Endothelial cell of umbilical vein (primary cell): ENCODE results near the gene KLHL13. TPM values are rescaled to one million over a fixed set of nuclear protein-coding genes. Genes with fewer than 3 reads are reported as not detected.

Experiments
- BruUV-seq: library from RNA; stranded (reverse); fragments of 400-500 nt; replicated peaks from 2 replicates; lab custom pipeline; 2021; lab: Mats Ljungman, UMichigan
- CTCF ChIA-PET: fragments of 300-600, 350-600 bp; sonication (Branson Sonifier 250); formaldehyde crosslinking; loops from one replicate; lab custom pipeline; 2021; ENCODE audit warnings: antibody characterized with exemption, inconsistent platforms; lab: Charles Lee
- POLR2A ChIA-PET: fragments of 300-600, 350-600 bp; sonication (Branson Sonifier 250); formaldehyde crosslinking; loops from one replicate; lab custom pipeline; 2021; ENCODE audit warnings: antibody characterized with exemption, inconsistent platforms; lab: Charles Lee
- DNase-seq: peaks from one replicate; pipeline ENCODE4 v3.0.0-alpha.2; 2011; ENCODE audit warnings: low read depth, low spot score
- FAIRE-seq: peaks from 2 replicates; lab custom pipeline; 2011; peaks lifted over from hg19 to GRCh38; lab: Jason Lieb, UNC
- H2AFZ ChIP-seq: 2 replicates; pipeline ENCODE4 v1.6.0; 2012; ENCODE audit warnings: low read depth, low read length, control low read depth, inconsistent platforms
- H3K27ac ChIP-seq: 2 replicates; pipeline ENCODE4 v1.5.1; 2011; ENCODE audit warnings: low read depth, mild to moderate bottlenecking, control low read depth, low read length, moderate library complexity; ENCODE audit not compliant: insufficient read depth
- H3K27me3 ChIP-seq, 2 experiments: 2 replicates each; pipeline versions ENCODE4 v1.6.0 to v1.6.1; 2011; ENCODE audit warnings: low read length in 2 of 2, mixed read lengths in 1 of 2; ENCODE audit not compliant: control insufficient read depth in 2 of 2, insufficient read depth in 2 of 2
- H3K36me3 ChIP-seq, 2 experiments: 2 replicates in 1 of 2; 3 replicates in 1 of 2; pipeline ENCODE4 v1.5.1; 2011; ENCODE audit warnings: low read length in 2 of 2, mild to moderate bottlenecking in 1 of 2, moderate library complexity in 1 of 2; ENCODE audit not compliant: control insufficient read depth in 2 of 2, insufficient read depth in 2 of 2; ENCODE audit errors: extremely low read depth in 1 of 2
- H3K4me1 ChIP-seq: 3 replicates; pipeline ENCODE4 v1.5.1; 2011; ENCODE audit warnings: mild to moderate bottlenecking, low read length; ENCODE audit not compliant: control insufficient read depth, insufficient read depth; ENCODE audit errors: extremely low read depth
- H3K4me2 ChIP-seq: 2 replicates; pipeline ENCODE4 v1.6.1; 2011; ENCODE audit warnings: low read length, control low read depth, mixed read lengths; ENCODE audit not compliant: insufficient read depth
- H3K4me3 ChIP-seq, 3 experiments: fragments of 200-600 bp in 1 of 3; sonication (generic), shearing (Covaris generic) in 1 of 3; replicated peaks in 1 of 3; 2 replicates each; pipeline ENCODE4 v1.5.1; 2011 to 2016; ENCODE audit warnings: control low read depth in 3 of 3, low read length in 3 of 3, mild to moderate bottlenecking in 2 of 3, inconsistent platforms in 1 of 3, low read depth in 1 of 3, moderate library complexity in 1 of 3; ENCODE audit not compliant: insufficient read depth in 1 of 3
- H3K79me2 ChIP-seq: 2 replicates; pipeline ENCODE4 v1.6.0; 2012; ENCODE audit warnings: low read length, inconsistent platforms; ENCODE audit not compliant: control insufficient read depth, insufficient read depth
- H3K9ac ChIP-seq: replicated peaks from 2 replicates; pipeline ENCODE3; 2011; ENCODE audit warnings: low read length, control low read depth; ENCODE audit not compliant: insufficient read depth; ENCODE audit errors: extremely low read depth
- H3K9me1 ChIP-seq: replicated peaks from 3 replicates; pipeline ENCODE4 v1.6.0; 2011; ENCODE audit warnings: mild to moderate bottlenecking, low read length; ENCODE audit not compliant: control insufficient read depth, insufficient read depth; ENCODE audit errors: extremely low read depth
- H3K9me3 ChIP-seq: replicated peaks from 2 replicates; pipeline ENCODE4 v1.5.1; 2012; ENCODE audit warnings: low read length, inconsistent platforms; ENCODE audit not compliant: control insufficient read depth, insufficient read depth
- H4K20me1 ChIP-seq: replicated peaks from 2 replicates; pipeline ENCODE3; 2011; ENCODE audit warnings: mild to moderate bottlenecking, low read length; ENCODE audit not compliant: control insufficient read depth, insufficient read depth; ENCODE audit errors: extremely low read depth
- CTCF ChIP-seq, 2 donors: IDR thresholded peaks; 1 replicate in 1 of 2; 2 replicates in 1 of 2; pipeline ENCODE4 v1.5.1; 2011; ENCODE audit warnings: low read length in 2 of 2, mild to moderate bottlenecking in 2 of 2, moderate library complexity in 2 of 2, control low read depth in 1 of 2, inconsistent platforms in 1 of 2, low read depth in 1 of 2; ENCODE audit not compliant: insufficient read depth in 1 of 2; ENCODE audit errors: extremely low read depth in 1 of 2
- EZH2 ChIP-seq: IDR thresholded peaks from 2 replicates; pipeline ENCODE4 v1.6.1; 2012; ENCODE audit warnings: borderline replicate concordance, low read depth, mild to moderate bottlenecking, moderate library complexity, low read length, inconsistent platforms; ENCODE audit not compliant: severe bottlenecking
- FOS ChIP-seq: IDR thresholded peaks from 2 replicates; pipeline ENCODE4 v1.6.1; 2011; ENCODE audit warnings: mild to moderate bottlenecking, low read length, moderate library complexity, borderline replicate concordance; ENCODE audit not compliant: insufficient read depth
- GATA2 ChIP-seq: IDR thresholded peaks from 2 replicates; pipeline ENCODE4 v1.7.0; 2011; ENCODE audit warnings: low read depth, mild to moderate bottlenecking, moderate library complexity, mixed read lengths, low read length; ENCODE audit not compliant: insufficient read length, insufficient read depth
- JUN ChIP-seq: IDR thresholded peaks from 2 replicates; pipeline ENCODE4 v1.6.1; 2011; ENCODE audit warnings: borderline replicate concordance, low read depth; ENCODE audit not compliant: insufficient read length, insufficient read depth
- MYC ChIP-seq: IDR thresholded peaks from one replicate; pipeline ENCODE4 v1.6.1; 2011; ENCODE audit warnings: mild to moderate bottlenecking, low read depth, low read length
- POLR2A ChIP-seq: IDR thresholded peaks from 2 replicates; pipeline ENCODE4 v1.6.1; 2012; ENCODE audit warnings: low read depth, mild to moderate bottlenecking, control low read depth, low read length
- POLR2AphosphoS5 ChIP-seq: IDR thresholded peaks from 2 replicates; pipeline ENCODE4 v1.6.1; 2012; ENCODE audit warnings: low read depth, mild to moderate bottlenecking, control low read depth, low read length, moderate library complexity; ENCODE audit not compliant: insufficient read depth
- dilution Hi-C: fragments of 300-500 bp; cut with MboI; formaldehyde crosslinking; loops from one replicate; pipeline ENCODE4 v1.15.0; 2019; ENCODE audit warnings: low sequenced_read_pairs; ENCODE audit not compliant: extremely low pct_ligation_motif_present
- intact Hi-C: fragments of 100-400 bp; cut with micrococcal nuclease; formaldehyde crosslinking; loops from one replicate; pipeline ENCODE4 v1.10.0; 2022
- polyA plus RNA-seq, 4 experiments: library from polyadenylated mRNA; depleted of rRNA in 3 of 4; stranded (reverse) in 3 of 4; unstranded in 1 of 4; fragments of >200 nt; gene quantifications; 2 replicates each; pipeline versions ENCODE4 v1.2.1 to v1.2.3, GENCODE V29; 2011 to 2012; ENCODE audit warnings: missing spikeins in 1 of 4
- total RNA-seq: library from RNA; stranded (reverse); gene quantifications from 2 replicates; pipeline ENCODE4 v1.2.3, GENCODE V29; 2021

The KLHL13 gene
- total and polyA plus RNA-seq, 2 donors (not counting 3 experiments of a cell fraction or from before 2014, with no cell fraction given), result 15.3 to 18.2 TPM

GRCh38 chrX:118088084-118088483, 28.5 kb downstream of the KLHL13 start:
- FAIRE-seq (no peak), DNase-seq (no peak)
- no peak overlapping the region for H3K9ac ChIP-seq
- dilution Hi-C loops (no loop called here), intact Hi-C loops (no loop called here)
- no peak overlapping the region for H3K27ac ChIP-seq
- no peak overlapping the region for H3K4me2 ChIP-seq
- H3K79me2 ChIP-seq, result no peaks in the 10 kb centered on the region
- BruUV-seq, result no TSS peak
- H3K9me3 ChIP-seq, result no peaks in the 10 kb centered on the region
- no peak overlapping the region for H2AFZ ChIP-seq
- no peak overlapping the region for H3K4me3 ChIP-seq
- CTCF ChIA-PET, result no interaction called here
- TF ChIP-seq GATA2, result no peak
- TF ChIP-seq POLR2A, result no peak
- TF ChIP-seq POLR2AphosphoS5, result no peak
- H3K9me1 ChIP-seq, result no peaks in the 10 kb centered on the region
- H3K4me1 ChIP-seq, result no peaks in the 10 kb centered on the region
- no peaks in the 10 kb centered on the region for H4K20me1 ChIP-seq
- H3K27me3 ChIP-seq, result no peaks in the 10 kb centered on the region
- POLR2A ChIA-PET, result no interaction called here
- no peaks in the 10 kb centered on the region for H3K36me3 ChIP-seq

- dilution Hi-C loops, result no loop called here
These were observed 42.4 kb downstream of the KLHL13 start for GRCh38 chrX:118074196-118074595.

More at GRCh38 chrX:118074196-118074595, 42.4 kb downstream of the KLHL13 start:
- no TSS peak for BruUV-seq
- POLR2A ChIA-PET, result no interaction called here
- no peak for FAIRE-seq
- Histone ChIP-seq H3K79me2 (no peaks in the 10 kb centered on the region), H3K36me3 (no peaks in the 10 kb centered on the region), H3K4me2 (no peak overlapping the region), H3K9ac (no peak overlapping the region), H3K4me3 (no peak overlapping the region), H3K27me3 (no peaks in the 10 kb centered on the region), H3K4me1 (no peaks in the 10 kb centered on the region), H3K9me1 (no peaks in the 10 kb centered on the region), H4K20me1 (no peaks in the 10 kb centered on the region), H3K9me3 (no peaks in the 10 kb centered on the region), H3K27ac (no peak overlapping the region), H2AFZ (no peak overlapping the region)
- CTCF ChIA-PET, result no interaction called here
- TF ChIP-seq FOS, result no peak
- no peak for TF ChIP-seq JUN
- no peak for TF ChIP-seq EZH2
- no peak for TF ChIP-seq POLR2A
- no peak for TF ChIP-seq CTCF (IDR thresholded peaks at IDR 0.05; ENCODE audit: extremely low read depth in 1 of 2, insufficient read depth in 1 of 2, low read depth in 1 of 2, low read length in 2 of 2)
- no peak for TF ChIP-seq GATA2
- no peak for TF ChIP-seq POLR2AphosphoS5
- TF ChIP-seq MYC, result no peak
- no peak for DNase-seq
- intact Hi-C loops, result no loop called here
